HG03565 (cell line): ENCODE measurements around the gene AWAT2.

Source experiments
- ATAC-seq: cut with Tn5 transposase; IDR thresholded peaks from one replicate; pipeline ENCODE4 v1.9.1; 2021; ENCODE audit warnings: mild to moderate bottlenecking, moderate library complexity; ENCODE audit not compliant: unreplicated experiment

Gene AWAT2

DNA sequence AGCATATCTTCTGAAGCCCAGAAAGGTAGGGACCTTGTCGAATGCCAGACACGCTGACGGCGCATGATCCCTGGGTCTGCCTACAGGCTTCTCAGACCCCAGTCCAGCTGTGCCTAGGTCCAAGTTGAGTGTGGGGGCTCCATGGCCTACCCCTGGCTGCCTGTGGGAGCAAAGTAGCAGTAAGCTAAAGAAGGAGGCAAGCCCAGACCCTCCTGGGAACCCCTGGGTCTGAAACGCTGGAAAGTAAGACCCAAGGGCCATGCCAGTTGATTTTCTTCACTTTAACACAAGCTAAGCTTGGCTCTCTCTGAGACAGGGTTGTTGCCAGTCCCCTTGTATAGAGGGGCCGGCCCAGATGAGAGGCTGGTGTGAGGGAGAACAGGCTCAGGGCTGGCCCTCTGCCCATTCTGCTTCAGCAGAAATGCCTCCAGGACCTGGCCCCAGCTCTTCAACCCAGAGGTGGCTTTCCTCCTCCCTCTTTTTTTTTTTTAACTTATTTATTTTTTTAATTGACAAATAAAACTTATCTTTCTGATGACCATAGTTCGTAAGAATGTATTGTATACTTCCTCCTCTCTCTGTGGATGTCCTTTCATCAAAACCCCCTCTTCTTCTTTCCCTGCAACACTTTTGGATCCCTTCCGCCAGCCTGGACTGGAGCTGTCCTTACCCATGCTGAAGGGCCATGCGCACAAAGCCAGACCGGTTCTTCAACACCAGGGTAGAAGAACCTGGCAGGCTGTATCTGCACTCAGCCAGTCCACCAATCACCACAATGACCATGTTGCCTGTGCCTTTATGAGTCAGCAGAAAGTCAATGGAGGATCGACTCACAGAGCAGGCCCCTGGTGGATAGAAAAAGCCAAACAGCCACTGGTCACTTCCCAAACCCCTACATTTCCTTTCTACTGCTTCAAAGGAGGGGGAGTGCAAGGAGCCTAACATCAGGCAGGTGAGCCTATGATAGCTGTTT is 7.1 kb downstream of the AWAT2 start:
- ATAC-seq: no peak

DNA sequence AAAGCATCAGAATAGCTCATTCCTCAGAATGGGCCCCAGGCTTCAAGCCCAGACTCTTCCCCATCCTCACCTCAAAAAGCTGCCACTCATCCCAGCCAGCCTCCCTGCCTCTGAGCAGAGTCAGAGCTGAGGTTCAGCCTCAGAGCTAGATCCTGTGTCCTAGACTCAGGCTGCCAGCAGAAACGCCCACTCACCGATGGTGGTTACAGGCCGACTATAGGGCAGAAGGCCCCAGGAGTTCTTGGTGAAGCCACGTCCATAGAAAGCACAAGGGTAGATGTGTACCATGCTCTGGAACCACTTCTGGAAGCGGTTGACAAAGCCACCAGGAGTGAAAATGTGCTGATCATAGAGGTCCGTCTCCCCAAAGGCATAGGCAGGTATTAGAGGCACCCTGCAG is 7.7 kb downstream of the AWAT2 start:
- ATAC-seq: no peak

DNA sequence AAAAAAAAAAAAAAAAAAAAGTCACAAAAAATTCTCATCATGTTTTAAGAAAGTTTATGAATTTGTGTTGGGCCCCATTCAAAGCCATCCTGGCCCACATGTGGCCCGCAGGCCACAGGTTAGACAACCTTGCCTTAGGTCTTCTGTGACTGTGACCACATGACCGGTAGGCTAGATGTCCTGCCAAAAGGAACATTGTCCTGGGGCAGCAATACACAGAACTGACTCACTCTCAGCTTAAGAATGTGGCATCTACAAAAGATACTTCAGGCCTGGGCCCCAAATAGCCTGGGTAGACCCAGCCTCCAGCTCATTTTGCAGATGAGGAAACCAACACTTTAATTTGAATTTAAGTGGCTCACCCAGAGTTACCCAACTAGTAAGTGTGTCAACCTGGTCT is 10.0 kb downstream of the AWAT2 start:
- no peak for ATAC-seq

DNA sequence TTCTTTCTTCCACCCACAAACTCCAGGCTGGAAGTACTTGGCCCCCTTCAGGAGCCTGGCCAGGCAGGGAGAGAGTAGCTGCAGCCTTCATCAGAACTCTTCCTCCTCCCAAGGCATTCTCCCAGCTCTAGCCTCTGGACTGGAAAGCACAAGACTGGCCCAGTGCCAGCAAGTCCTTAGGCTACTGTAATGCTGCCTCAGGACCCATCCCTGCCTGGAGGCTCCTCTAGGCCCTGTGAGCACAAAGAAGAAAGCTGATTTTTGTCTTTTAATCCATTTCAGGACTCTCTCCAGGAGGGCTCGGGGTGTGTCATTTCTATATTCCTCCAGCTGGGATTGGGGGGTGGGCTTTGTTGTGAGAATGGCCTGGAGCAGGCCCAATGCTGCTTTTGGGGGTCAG is 10.8 kb downstream of the AWAT2 start:
- no peak for ATAC-seq

DNA sequence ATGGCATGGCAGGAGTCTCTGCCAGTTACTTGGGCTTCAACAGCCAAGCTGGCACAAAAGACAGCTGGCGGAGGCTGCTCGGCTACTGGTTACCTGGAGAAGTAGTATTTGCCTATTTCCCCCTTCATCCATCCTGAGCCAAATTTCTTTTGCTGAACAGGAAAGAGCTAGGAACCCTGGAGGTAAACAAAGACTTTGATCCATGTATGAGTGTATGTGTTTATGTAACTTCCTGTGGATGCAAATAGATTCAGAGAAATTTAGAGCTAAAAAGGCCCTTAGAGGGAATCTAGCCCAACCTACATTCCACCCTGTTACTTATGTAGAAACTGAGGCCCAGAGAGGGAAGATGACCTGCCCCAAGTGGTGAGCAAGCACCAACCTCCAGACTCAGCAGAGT is 11.2 kb downstream of the AWAT2 start:
- no peak for ATAC-seq

DNA sequence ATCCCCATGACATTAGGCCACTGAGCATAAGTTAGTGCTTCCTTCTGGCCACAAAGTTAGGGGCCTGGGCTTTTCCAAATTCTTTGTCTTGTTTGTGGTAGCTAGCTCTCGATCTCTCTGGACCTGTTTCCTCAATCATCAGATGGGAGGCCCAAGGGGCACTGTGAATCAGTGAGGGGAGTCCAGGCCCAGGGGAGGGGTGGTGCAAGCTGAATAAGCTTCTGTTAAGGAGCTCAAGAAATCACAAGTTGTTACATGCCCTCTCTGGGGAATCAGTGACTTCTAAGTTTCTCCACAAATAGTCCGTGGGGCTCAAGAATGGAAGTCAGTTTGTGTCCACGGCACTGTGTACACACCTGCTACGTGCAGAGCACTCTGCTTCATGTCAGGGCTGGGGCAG is 15.1 kb downstream of the AWAT2 start:
- no peak for ATAC-seq

DNA sequence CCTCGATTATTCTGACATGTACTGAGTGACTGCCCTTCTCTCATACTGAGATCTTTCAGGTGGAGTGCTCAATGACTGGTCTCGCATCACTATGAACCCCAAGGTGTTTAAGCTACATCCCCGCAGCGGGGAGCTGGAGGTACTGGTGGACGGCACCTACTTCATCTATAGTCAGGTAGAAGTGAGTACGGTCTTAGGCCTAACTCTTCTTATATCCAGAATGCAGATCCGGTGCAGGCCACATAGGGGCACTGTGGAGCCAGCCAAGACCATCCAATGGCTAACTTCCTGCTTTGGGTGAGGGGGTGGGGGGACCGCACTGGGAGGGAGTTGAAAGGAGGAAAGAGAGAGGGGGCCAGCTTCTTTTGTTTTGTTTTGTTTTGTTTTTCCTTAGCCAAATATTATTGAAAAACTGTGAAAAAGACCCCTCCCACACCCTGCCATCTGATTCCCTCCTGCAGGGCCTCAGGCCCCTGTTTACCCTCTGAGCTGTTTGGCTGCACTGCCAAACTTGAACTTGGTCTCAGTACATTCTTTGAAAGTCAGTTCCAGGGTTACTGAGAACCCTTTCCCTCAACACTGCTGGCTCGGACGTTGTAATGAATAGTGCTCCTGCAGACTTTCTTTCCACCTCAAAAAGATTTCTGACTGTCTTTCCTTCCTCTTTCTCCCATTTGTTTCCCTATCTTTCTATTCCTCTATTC is 16.2 kb downstream of the AWAT2 start:
- peak; percentile 61 for ATAC-seq

DNA sequence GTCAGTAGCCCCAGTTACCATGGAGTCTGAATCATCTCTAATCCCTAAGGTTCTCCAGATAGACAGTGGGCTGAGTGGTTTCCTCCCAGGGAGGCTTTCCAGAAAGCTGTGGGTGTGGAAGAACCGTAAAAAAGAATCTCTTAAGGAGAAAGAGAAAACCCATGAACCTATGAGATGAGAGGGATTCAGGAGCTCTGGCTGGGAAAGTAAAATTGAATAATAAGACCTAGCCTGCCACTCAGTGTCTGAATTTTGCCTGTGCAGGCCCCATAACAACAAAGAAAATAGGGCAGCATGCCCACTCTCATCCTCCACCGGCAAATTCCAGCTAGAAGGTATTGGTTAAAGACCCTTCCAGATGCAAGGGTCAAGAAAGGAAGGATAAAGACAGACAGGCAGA is 16.9 kb downstream of the AWAT2 start:
- no peak for ATAC-seq

DNA sequence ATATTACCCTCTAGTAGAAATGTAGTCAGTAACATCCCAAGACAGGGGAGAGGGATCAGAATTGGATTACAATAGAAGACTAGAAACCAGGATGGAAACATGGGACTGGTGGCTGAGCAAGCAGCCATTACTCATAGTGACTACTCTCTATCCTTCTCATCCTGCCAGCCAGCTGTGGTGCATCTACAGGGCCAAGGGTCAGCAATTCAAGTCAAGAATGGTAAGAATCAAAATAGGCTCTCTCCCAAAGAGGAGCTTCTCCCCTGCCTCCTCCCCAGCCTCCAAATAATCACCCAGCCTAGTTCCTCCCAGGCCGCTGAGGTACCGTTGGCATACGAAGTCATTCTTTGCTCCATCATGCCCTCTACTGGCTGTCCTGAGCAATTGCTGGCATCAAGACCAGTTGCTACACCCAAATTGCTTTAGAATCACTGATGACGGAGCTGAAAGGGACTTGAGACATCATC is 19.4 kb downstream of the AWAT2 start:
- ATAC-seq: peak; percentile 62

DNA sequence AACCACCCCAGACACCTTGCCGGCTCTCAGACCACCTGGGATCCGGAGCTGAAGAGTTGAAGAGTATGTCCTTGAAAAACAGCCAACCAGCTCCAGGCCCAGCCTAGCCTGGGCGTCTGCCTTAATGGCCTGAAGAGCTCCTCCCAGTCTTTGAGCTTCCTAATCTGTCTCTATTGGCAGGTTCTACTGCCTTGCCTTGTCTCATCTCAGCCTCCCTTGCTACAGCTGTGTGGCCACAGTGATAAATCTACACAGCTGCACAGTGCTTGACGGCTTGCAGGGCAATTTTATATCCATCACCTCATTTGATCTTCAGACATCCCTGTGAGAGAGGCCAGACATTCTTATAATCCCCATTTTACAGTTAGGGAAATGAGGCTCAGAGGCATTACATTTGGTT is 19.9 kb downstream of the AWAT2 start:
- ATAC-seq: no peak

DNA sequence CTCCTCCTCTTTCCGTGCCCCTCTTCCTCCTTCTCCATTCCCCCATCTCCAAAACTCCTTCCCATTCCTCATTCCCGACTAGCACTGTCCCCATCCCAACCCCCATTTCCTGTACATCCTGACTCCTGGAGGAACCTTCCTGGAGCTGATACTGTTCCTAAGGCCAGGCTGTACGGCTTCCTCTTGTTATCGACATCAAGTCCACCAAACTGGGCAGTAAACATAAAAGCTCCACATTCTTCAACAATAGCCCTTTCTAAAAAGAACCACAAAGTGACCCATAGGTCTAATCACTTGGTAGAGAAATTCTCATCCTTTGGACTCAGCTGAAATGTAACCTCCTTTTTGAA is 22.9 kb downstream of the AWAT2 start:
- no peak for ATAC-seq

DNA sequence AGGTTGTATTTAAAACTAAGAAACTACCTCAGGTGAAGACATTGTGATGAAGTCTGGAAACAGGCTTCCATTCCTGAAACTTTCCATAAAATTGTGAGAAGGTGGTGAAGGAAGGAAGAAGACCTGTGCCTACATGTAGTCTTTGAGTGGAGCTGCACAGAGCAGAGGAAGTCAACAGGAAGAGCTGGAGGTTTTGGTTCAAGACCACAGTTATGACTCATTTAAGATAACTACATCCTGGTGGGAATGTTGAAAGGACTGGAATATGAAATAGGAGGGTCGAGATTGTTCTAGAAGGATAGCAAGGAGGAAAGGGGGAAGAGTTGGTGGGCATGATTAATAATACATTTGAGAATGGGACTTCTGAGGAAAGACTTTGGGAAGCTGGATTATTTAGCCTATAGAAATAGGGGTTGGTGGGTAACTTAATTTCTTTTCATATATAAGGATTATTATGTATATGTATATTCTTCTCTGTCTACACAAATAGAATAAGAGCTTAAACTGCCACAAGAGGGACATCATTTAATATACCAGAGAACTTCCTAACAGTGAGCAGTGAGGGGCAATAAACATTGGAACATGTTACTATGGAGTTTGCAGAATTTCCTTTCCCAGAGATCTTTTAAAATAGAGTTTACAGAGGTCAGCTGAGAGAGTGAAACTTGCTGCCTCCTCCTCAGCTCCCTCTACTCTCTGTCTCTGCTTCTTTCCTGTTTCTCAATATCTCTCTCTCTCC is 23.5 kb downstream of the AWAT2 start:
- ATAC-seq: no peak

DNA sequence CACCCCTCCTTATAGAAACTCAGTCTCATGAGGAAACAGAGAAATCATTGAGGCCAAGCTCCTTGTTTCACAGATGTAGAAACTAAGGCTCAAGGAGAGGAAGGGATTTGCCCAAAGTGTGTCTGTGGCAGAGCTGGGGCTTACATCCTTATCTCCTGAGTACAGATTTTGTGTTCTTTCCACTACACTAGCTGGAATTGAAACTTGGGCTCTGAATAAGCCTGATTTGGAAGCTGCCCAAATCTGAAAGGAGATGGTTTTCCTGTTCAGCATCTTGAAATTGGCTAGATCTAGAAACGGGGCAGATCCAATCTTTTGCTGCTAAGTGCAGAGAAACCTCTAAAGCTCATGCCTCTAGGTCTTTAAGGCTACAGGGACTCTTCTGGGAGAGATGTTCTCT is 24.3 kb downstream of the AWAT2 start:
- no peak for ATAC-seq

DNA sequence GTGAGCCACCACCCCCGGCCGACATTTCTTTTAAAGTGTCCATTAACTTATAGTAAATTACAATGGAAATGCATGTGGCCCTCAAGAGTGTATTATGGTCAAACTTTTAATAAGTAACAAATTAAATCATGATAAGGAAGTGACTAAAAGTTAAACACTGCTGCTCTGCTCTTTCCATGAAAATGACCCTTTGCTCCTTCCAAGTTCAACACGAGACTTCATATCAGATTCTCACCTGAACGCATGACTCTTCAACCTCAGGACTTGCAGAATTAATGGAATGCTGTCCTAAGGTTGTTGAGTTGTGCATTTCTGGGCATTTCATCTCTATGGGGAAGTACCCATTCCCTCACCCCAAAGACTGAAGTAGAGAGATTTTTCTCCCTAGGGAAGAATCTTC is 27.1 kb downstream of the AWAT2 start:
- no peak for ATAC-seq

DNA sequence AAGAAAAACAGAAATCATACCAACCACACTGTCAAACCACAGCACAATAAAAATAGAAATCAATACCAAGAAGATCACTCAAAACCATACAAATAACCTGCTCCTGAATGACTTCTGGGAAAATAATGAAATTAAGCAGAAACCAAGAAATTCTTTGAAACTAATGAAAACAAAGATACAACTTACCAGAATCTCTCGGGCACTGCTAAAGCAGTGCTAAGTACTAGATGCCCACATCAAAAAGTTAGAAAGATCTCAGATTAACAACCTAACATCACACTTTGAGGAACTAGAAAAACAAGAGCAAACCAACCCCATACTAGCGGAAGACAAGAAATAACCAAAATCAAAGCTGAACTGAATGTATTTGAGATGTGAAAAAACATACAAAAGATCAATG is 33.2 kb downstream of the AWAT2 start:
- ATAC-seq: no peak

DNA sequence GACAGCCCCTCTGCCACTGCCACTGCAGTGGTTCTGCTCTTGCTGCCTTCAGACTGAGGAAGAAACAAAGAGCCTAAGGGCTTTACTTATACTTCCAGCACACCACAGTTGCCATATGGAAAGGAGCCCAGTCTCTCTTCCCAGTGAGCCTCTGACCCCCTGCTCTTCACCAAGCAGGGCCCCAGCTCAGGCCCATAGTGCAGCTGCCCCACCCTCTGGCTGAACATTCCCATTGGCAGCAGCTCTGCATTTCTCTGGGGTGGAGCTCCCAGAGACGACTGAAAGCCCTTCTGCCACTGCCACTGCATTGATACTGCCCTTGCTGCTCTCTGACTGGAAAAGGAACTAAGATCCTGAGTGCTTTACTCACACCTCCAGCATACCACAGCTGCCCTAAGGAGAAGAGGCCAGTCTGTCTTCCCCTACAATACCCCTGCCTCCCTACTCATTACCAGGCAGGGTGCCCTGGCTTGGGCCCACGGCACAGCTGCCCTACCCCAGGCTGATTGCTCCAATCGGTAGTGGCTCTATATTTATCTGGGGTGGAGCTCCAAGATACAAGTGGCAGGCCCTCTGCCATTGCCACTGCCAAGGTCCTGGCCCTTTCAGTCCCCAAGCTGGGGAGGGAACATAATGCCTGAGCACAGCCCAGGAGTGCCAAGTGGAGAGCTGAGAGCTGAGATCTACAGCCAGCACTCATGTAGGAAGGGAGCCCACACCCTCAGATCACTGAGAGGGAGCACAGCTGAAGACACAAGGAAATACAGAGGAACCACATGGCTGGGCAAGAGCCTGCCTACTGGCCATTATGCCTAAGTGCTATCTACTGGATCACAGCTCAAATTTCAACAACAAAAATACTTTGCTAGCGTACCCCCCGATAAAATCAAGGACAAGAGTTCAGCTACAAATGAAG is 36.0 kb downstream of the AWAT2 start:
- no peak for ATAC-seq

DNA sequence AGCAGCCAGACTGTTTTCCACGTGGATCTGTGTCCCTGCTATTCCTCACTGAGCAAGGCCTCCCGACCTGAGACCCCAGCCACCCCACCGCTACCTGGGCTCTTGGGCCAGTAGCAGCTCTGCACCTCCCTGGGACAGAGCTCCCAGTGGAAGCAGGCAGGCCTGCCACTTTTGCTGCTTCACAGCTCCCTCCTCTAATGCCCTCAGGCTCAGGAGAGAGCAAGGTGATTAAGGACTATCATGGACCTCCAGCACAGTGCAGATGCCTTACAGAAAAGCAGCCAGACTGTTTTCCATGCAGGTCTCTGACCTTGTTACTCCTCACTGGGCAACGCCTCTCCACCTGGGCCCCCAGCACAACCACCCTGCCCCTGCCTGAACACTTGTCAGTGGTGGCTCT is 37.0 kb downstream of the AWAT2 start:
- no peak for ATAC-seq

DNA sequence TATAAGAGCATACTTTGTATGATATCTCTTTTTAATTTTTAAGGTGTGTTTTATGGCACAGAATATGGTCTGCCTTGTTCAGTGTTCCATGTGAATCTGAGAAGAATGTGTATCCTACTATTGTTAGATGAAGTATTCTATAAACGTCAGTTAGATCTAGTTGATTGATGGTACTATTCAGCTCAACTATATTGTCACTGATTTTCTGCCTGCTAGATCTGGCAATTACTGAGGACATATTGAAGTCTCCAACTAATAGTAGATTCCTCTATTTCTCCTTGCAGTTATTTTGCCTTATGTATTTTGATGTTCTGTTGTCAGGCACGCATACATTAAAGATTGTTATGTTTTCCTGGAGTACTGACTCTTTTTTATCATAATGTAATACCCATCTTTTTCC is 39.8 kb downstream of the AWAT2 start:
- no peak for ATAC-seq

DNA sequence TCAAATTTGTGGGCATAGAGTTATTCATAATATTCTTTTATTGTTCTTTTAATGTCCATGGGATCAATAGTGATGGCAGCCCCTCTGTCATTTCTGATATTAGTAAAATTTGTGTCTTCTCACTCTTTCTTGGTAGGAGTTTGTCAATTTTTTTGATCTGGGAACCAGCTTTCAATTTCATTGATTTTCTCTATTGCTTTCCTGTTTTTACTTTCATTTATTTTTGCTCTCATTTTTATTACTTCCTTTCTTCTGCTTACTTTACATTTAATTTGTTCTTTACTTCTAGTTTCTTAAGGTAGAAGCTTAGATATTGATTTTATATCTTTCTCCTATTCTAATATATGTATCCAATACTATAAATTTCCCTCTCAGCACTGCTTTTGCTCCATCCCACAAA is 40.7 kb downstream of the AWAT2 start:
- no peak for ATAC-seq

DNA sequence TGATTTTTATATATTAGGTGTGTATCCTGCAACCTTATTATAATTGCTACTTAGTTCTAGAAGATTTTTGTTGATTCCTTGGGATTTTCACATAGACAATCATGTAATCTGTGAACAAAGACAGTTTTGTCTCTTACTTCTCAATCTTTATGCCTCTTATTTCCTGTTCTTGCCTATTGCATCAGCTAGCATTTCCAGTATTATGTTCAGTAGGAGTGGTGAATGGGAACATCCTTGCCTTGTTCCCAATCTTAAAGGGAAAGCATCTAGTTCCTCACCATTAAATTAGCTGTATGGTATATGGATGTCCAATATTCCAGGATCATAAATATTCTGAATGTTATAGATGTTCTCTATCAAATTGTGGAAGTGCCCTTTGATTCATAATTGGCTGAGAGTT is 41.8 kb downstream of the AWAT2 start:
- ATAC-seq: no peak
